GM12878 (cell line): Measurements from ENCODE around the gene TCIRG1. TPM values are rescaled to one million over a fixed set of nuclear protein-coding genes. Genes with fewer than 3 reads are reported as not detected.

Experiments
- ATAC-seq: fragments of 200-7000 bp; cut with Tn5 transposase; 3 replicates; pipeline ENCODE4 v1.9.1; 2020; ENCODE audit warnings: mild to moderate bottlenecking, moderate library complexity
- BruUV-seq: library from RNA; stranded (reverse); fragments of 400-500 nt; replicated peaks from 2 replicates; lab custom pipeline; 2021; lab: Mats Ljungman, UMichigan
- CTCF ChIA-PET: fragments of 300-600 bp; sonication (Branson Sonifier 250); formaldehyde crosslinking; extraction: SDS; loops from one replicate; lab custom pipeline; 2021; ENCODE audit warnings: inconsistent platforms; lab: Yijun Ruan, JAX
- POLR2A ChIA-PET: fragments of 350-600 bp; formaldehyde crosslinking; extraction: SDS; loops from one replicate; lab custom pipeline; 2021; ENCODE audit warnings: inconsistent platforms; lab: Charles Lee
- RAD21 ChIA-PET: fragments of 300-600 bp; sonication (Branson Sonifier 250); formaldehyde crosslinking; loops from one replicate; lab custom pipeline; 2023; ENCODE audit warnings: antibody characterized with exemption; ENCODE audit not compliant: unreplicated experiment; lab: Charles Lee
- SMC1A ChIA-PET: fragments of 300-600 bp; sonication (Branson Sonifier 250); formaldehyde crosslinking; loops from one replicate; lab custom pipeline; 2023; ENCODE audit not compliant: unreplicated experiment, uncharacterized antibody; lab: Charles Lee
- DNase-seq: peaks from one replicate; pipeline ENCODE4 v3.0.0-alpha.2; 2011; ENCODE audit warnings: low read depth, low spot score
- FAIRE-seq: peaks from 3 replicates; lab custom pipeline; 2011; peaks lifted over from hg19 to GRCh38; lab: Jason Lieb, UNC
- H2AFZ ChIP-seq: 2 replicates; pipeline ENCODE4 v1.6.0; 2011; ENCODE audit warnings: low read depth, low read length, control low read depth; ENCODE audit not compliant: control insufficient read depth
- H3K27ac ChIP-seq: 2 replicates; pipeline ENCODE4 v1.5.1; 2011; ENCODE audit warnings: control low read depth; ENCODE audit not compliant: control insufficient read depth, insufficient read depth
- H3K27me3 ChIP-seq, 2 experiments: replicated peaks in 1 of 2; 2 replicates each; pipeline versions ENCODE4 v1.6.0 to v1.6.1; 2011; ENCODE audit warnings: low read length in 1 of 2; ENCODE audit not compliant: control insufficient read depth in 2 of 2, insufficient read depth in 2 of 2
- H3K36me3 ChIP-seq, 2 experiments: 2 replicates each; pipeline ENCODE4 v1.5.1; 2011; ENCODE audit warnings: low read length in 1 of 2; ENCODE audit not compliant: control insufficient read depth in 2 of 2, insufficient read depth in 2 of 2
- H3K4me1 ChIP-seq: 2 replicates; pipeline ENCODE4 v1.6.1; 2011; ENCODE audit warnings: mild to moderate bottlenecking, low read length, moderate library complexity, mixed read lengths; ENCODE audit not compliant: control insufficient read depth, insufficient read depth
- H3K4me2 ChIP-seq: 2 replicates; pipeline ENCODE4 v1.6.0; 2011; ENCODE audit warnings: control low read depth; ENCODE audit not compliant: control insufficient read depth, insufficient read depth
- H3K4me3 ChIP-seq: fragments of 200-600 bp; sonication (generic); 2 replicates; pipeline ENCODE4 v1.5.1; 2016
- H3K79me2 ChIP-seq: 2 replicates; pipeline ENCODE4 v1.6.0; 2011; ENCODE audit warnings: low read length; ENCODE audit not compliant: control insufficient read depth, insufficient read depth
- H3K9ac ChIP-seq: 2 replicates; pipeline ENCODE4 v1.8.0; 2011; ENCODE audit warnings: low read length, control low read depth, mixed read lengths; ENCODE audit not compliant: control insufficient read depth, insufficient read depth
- H3K9me3 ChIP-seq: replicated peaks from 3 replicates; pipeline ENCODE4 v1.5.1; 2011; ENCODE audit warnings: mild to moderate bottlenecking, low read length; ENCODE audit not compliant: control insufficient read depth, insufficient read depth
- H4K20me1 ChIP-seq: 2 replicates; pipeline ENCODE4 v1.6.0; 2011; ENCODE audit not compliant: control insufficient read depth, insufficient read depth
- CBFB ChIP-seq: IDR thresholded peaks from 2 replicates; pipeline ENCODE4 v1.6.1; 2016; ENCODE audit warnings: antibody characterized with exemption, low read depth
- KLF5 ChIP-seq: fragments of 450-650 bp; IDR thresholded peaks from 2 replicates; pipeline ENCODE4 v1.6.1; 2014; ENCODE audit warnings: mild to moderate bottlenecking; ENCODE audit not compliant: partially characterized antibody
- MYB ChIP-seq: fragments of 150-350 bp; IDR thresholded peaks from 2 replicates; pipeline ENCODE4 v1.6.1; 2014; ENCODE audit warnings: mild to moderate bottlenecking, low read depth, low read length, borderline replicate concordance
- SREBF1 ChIP-seq: IDR thresholded peaks from 2 replicates; pipeline ENCODE4 v1.6.1; 2012; ENCODE audit warnings: mild to moderate bottlenecking, low read length
- ZNF687 ChIP-seq: fragments of 450-650 bp; IDR thresholded peaks from 2 replicates; pipeline ENCODE4 v1.6.1; 2017; ENCODE audit warnings: mild to moderate bottlenecking, moderate library complexity
- ZSCAN29 ChIP-seq: fragments of 450-650 bp; IDR thresholded peaks from 2 replicates; pipeline ENCODE4 v1.6.1; 2017; ENCODE audit warnings: mild to moderate bottlenecking, moderate library complexity
- WGBS: methylation state at CpG from one replicate; pipeline ENCODE4 v1.1.6; 2016; ENCODE audit warnings: low lambda C conversion rate; ENCODE audit not compliant: insufficient replicate concordance, insufficient coverage; ENCODE audit errors: missing lambda C conversion rate; 5-methylcytosine and 5-hydroxymethylcytosine counted together
- in situ Hi-C: fragments of 300-500 bp; cut with MboI; formaldehyde crosslinking; loops from 9 replicates; pipeline ENCODE4 v1.14.3; 2018; ENCODE audit warnings: mixed read lengths
- intact Hi-C: fragments of 100-400 bp; cut with micrococcal nuclease; formaldehyde crosslinking; loops from one replicate; pipeline ENCODE4 v1.14.2; 2022; ENCODE audit not compliant: unreplicated experiment
- polyA plus RNA-seq, 11 experiments: library from polyadenylated mRNA; depleted of rRNA in 4 of 11; unstranded in 6 of 11; stranded (reverse) in 5 of 11; fragments of >200 nt; fragmentation: Nextera tagmentation in 4 of 11; fragmentation: Illumina TruSeq in 1 of 11; extraction: Ambion mirVana in 4 of 11; extraction: Trizol in 1 of 11; gene quantifications; 1 replicate in 1 of 11; 2 replicates in 10 of 11; pipeline versions ENCODE4 v1.2.1 to v1.2.3, GENCODE V29; 2011 to 2016; ENCODE audit warnings: inconsistent platforms in 2 of 11, missing spikeins in 2 of 11, low read depth in 1 of 11
- total RNA-seq, 4 experiments: library from RNA; depleted of rRNA in 3 of 4; stranded (reverse); fragments of >200 nt in 3 of 4; fragmentation: Illumina TruSeq in 1 of 4; extraction: Trizol in 1 of 4; gene quantifications; 2 replicates each; pipeline versions ENCODE4 v1.2.1 to v1.2.3, GENCODE V29; 2013 to 2021

Gene TCIRG1
- total and polyA plus RNA-seq, 10 of the 15 experiments (the other 5 are each of a cell fraction or from before 2014, with no cell fraction given) = 0.76 to 218 (median 87.4) TPM

DNA sequence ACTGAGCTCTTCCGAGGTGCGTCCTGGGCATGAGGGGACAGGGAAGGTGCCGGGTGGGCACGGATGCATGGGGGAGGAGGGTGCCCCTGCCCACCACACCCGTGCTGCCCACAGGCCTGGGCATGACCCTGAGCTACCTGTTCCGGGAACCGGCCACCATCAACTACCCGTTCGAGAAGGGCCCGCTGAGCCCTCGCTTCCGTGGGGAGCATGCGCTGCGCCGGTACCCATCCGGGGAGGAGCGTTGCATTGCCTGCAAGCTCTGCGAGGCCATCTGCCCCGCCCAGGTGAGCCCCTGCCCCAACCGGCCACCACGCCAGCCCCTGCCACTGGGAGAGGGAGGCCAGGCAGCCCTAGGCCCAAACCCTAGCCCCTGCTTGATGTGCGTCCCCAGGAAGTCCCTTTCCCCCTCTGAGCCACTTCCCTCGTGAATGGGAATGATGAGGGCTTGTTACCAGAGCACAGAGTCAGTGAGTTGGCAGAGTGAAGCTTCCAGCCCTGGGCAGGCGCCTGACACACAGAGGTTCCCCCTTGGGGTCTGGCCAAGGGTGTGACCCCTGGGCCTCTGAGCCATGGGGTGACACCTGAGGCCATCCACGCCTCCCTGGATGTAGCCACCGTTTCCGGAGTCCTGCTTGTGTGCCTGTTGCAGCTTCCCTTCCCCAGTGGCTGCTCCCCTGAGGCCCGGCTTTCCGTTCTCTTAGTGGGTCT lies 5.7 kb upstream of the TCIRG1 start:
- in situ Hi-C loops = no loop called here
- Histone ChIP-seq H3K4me3 (no peak overlapping the region), H3K27me3 (no peaks in the 10 kb centered on the region), H4K20me1 (no peaks in the 10 kb centered on the region), H3K4me2 (no peak overlapping the region), H2AFZ (no peak overlapping the region), H3K79me2 (peaks cover 18% of the 10 kb centered on the region), H3K27ac (no peak overlapping the region), H3K36me3 (peaks cover 3 to 15% of the 10 kb centered on the region in 2 experiments; a peak in 3 of 4 replicates), H3K4me1 (peaks cover 16% of the 10 kb centered on the region), H3K9me3 (no peaks in the 10 kb centered on the region), H3K9ac (no peak overlapping the region)
- no TSS peak for BruUV-seq
- 96% methylated on average over 25 of the region's 29 CpGs for WGBS
- POLR2A ChIA-PET = no interaction called here
- FAIRE-seq (no peak), ATAC-seq (no peak), DNase-seq (no peak)
- CTCF ChIA-PET = no interaction called here
- RAD21 ChIA-PET = no interaction called here
- SMC1A ChIA-PET = no interaction called here
- no peak for TF ChIP-seq MYB
- no peak for TF ChIP-seq CBFB
- no peak for TF ChIP-seq ZSCAN29
- TF ChIP-seq SREBF1 = no peak
- no peak for TF ChIP-seq KLF5
- no peak for TF ChIP-seq ZNF687
- intact Hi-C loops = loop anchor here (5.0 kb wide), 1 partner anchor 84 kb away; no protein-coding TSS in a partner anchor
